NCI-H2196 treated with DMSO at 0.1 percent for 48 hours (cell line): ENCODE data around the gene ATP2B2.
"Not testable (repeated sequence)": the region's sequence is repeated elsewhere in the genome, so short reads cannot be mapped to it uniquely, and the experiment has no call there.

Source experiments
- DNase-seq: peaks from one replicate; lab custom pipeline; 2025; ENCODE audit not compliant: unreplicated experiment; lab: John Stamatoyannopoulos, UW

Gene ATP2B2

DNA sequence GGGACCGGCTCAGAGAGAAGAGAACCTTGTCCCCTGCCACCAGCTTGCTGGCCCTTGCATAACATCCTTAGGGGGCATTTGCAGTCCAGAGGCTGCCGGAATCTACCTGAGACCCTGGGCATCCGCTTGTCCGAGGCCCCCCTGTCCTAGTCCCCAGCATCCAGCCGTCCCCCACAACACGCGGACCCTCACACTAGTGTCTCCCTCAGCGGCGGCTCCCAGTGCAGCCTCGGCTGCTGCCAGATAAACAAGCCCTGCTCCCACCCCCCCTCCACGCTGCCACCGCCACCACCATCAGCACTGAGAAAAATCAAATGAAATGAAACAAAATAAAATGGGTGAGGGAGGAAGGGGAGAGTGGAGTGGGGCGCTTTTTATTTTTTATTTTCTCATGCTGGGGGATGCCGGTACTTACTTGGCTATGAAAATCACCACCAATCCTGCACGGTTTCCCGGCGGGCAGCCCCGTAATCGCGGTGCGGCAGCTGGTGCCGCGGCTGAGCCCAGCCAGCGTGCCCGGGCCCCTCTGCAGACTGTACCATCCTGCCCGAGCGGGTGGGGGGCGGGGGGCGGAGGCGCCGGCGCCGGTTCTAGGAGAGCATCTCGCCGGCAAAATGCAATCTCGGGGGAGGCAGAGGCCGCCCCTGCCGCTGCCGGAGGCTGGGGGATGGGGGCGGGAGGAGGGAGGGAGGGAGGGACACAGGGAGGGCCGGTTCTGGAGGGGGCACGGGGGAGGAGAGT lies at the start of gene ATP2B2:
Gene ATP2B2, minus strand, starts transcription at position 537 of the 741 bp plus-strand sequence. CDS start 56,043 bp downstream, outside the sequence.
- DNase-seq, result no peak

- DNase-seq, result no peak
Measured at GRCh38 chr3:10554746-10555145, 49.4 kb upstream of the ATP2B2 start.

- no peak for DNase-seq
Measured at GRCh38 chr3:10554236-10554611, 48.8 kb upstream of the ATP2B2 start.

GRCh38 chr3:10553591-10554235 lies 48.3 kb upstream of the ATP2B2 start:
- no peak for DNase-seq

DNA sequence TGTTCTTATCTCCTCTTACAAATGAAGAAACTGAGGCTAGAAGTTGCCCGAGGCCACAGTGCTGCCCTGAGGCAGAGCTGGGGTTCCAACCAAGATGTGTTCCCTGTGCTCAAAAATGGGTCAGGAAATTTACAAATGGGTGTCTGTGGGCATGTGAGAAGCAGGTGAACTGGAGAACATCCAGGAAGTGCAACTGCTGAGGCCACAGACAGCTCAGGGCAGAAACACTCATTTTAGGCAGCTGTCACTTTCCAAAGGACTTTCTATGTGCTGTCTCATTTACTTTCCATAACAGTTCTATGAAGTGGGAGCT lies 47.2 kb upstream of the ATP2B2 start:
- DNase-seq, result no peak

DNA sequence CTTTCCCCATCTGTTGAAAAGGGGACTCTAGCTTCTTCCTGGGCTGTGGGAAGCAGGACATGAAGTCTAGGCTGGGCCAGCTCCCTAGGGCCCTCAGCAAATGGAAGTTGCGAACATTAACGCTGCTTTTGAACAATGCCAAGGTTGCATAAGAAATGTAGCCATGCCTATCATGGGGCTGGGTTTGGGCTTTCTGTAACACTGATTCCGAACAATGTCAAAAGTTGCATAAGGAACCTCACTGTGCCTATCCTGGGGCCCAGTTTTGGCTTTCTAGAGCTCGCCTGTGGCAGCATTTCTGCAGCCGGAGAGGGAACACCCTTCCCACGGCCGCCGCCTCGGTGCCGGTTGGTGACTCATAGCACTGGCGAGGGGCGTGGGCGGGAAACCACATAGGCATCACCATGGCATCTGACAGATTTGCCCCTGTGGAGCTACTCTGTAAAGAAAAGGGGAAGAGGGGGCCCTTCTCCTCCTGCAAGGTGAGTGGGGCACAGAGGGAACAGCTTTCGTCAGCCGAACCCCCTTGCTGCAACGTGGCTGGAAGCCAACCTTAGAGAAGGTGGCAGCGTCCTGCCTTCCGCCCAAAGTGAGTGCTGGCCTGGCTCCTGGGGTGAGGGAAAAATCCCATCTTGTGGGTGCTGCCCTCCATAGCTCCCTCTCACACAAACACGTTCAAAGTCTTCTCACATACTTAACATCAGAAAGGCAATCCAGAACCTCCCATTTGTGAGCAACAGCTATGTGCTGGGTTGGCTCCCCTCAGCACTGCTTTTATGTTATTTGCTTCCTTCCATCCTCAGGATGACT lies 46.6 kb upstream of the ATP2B2 start:
- no peak for DNase-seq

DNA sequence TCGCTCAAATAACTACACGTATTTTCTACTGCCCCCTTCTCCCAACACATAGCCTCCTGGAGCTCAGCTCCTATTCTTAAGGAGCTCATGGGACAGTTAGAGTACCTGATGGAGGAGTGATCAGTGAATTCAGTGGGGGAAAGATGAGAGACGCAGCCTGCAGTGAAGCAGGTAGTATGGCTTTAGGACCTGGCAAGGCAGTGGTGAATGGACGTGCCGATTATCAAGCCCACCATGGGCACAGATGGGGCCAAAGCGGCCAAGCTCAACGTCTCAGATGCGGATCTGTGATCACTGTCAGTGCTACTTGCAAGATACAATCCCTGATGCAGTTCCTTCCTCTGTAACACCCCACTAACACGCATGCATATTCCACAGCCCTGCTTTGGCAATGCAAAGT lies 45.8 kb upstream of the ATP2B2 start:
- no peak for DNase-seq

- DNase-seq, result no peak
Measured at GRCh38 chr3:10550705-10551104, 45.3 kb upstream of the ATP2B2 start.

DNA sequence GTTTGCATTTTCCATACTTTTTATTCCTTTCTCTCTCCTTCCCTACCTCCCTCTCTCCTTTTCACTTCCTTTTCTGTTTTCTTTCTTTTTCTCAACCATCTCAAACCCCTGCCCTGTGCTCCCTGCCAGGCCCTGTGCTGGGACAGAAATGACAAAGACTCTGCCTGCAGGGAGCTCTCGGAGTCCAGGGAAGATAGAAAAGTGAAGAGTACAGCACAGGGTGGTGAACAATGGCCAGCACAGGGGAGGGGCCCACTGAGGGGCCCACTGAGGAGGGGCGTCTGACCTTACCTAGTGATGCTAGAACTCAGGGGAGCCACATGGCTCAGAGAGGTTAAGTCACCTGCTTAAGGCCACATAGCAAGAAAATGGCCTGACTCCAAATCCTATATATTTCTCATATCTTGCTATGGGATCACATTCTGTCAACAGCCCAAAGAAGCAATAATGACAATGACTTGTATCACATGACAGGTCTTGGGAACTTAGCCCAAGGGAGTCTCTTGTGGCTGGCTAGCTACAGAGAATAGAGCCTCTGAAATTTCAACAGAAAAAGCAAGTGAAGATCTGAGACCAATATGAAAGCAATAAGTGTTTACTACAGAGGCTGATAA lies 44.3 kb upstream of the ATP2B2 start:
- DNase-seq, result no peak

DNA sequence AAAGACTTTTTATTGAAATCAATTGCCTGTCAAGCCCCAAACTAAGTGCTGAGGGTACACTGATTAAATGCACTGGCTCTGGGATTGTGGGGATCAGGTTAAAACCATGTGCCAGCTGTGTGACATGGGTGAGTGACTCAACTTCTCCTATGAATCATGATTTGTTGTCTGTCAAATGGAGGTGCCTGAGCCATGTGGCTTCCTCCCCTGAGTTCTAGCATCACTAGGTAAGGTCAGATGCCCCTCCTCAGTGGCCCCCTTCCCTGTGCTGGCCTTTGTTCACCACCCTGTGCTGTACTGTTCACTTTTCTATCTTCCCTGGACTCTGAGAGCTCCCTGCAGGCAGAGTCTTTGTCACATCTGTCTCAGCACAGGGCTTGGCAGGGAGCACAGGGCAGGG lies 43.6 kb upstream of the ATP2B2 start:
- no peak for DNase-seq

GRCh38 chr3:10547841-10548783 lies 42.7 kb upstream of the ATP2B2 start:
- no peak for DNase-seq

GRCh38 chr3:10547413-10547812 lies 42.0 kb upstream of the ATP2B2 start:
- DNase-seq, result no peak

- DNase-seq, result no peak
Measured at GRCh38 chr3:10546820-10547263, 41.5 kb upstream of the ATP2B2 start.

DNA sequence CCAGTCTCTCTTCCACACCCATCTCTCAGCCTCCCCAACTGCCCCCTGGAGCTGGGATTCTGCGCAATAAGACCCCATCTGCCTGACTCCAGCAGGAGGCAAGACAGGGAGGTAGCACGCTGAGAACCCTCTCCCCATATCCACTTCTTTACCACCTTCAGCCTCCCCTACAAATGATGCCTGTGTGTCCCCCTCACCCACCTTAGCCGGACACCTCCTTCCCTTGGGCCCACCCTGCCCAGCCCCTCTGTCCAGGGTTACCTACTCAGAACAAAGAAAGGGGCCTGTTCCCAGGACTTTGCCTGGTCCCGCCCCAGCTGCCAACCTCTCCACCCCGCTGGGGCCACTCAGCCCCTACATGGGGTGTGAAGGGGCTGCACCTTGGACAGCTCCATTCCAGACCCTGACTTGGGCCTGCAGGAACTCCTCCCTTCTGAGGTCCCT lies 40.8 kb upstream of the ATP2B2 start:
- no peak for DNase-seq

DNA sequence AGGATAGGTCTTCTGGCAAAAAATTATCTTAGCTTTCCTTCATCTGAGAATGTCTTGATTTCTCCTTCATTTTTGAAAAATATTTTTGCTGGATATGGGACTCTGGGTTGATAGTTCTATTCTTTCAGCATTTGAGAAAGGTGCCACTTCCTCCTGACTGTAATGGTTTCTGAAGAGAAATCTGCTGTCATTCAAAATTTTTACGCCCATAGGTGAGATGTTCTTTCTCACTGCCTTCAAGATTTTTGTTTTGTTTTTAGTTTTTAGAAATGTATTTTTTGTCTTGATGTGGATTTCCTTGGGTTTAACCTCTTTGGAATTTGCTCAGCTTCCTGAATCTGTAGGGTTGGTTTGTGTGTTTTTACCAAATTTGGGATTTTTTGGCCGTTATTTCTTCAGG lies 37.1 kb upstream of the ATP2B2 start:
- no peak for DNase-seq

DNA sequence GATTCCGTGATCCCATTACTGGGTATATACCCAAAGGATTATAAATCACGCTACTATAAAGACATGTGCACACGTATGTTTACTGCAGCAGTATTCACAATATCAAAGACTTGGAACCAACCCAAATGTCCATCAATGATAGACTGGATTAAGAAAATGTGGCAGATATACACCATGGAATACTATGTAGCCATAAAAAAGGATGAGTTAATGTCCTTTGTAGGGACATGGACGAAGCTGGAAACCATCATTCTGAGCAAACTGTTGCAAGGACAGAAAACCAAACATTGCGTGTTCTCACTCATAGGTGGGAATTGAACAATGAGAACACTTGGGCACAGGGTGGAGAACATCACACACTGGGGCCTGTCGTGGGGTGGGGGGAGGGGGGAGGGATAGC lies 35.0 kb upstream of the ATP2B2 start:
- DNase-seq, result not testable (repeated sequence)

DNA sequence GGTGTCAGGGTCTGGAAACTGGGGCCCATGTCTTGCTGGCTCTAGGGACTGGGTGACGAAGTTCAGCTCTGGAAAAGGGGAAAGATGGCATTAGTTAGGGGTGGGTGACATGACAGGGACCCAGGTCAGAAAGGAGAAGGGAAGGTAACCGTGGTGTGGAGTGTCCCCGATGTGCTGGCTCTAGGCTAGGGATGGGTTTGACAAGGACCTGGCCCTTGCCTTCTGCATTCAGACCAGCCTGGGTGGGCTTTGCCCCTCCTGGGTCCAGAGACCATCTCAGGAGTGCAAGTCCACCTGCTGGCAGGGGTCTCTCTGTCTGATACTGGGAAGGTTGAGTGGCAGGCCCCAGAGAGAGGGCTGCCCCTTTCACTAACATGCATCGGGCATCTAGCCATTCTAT lies 28.7 kb upstream of the ATP2B2 start:
- DNase-seq, result no peak

DNA sequence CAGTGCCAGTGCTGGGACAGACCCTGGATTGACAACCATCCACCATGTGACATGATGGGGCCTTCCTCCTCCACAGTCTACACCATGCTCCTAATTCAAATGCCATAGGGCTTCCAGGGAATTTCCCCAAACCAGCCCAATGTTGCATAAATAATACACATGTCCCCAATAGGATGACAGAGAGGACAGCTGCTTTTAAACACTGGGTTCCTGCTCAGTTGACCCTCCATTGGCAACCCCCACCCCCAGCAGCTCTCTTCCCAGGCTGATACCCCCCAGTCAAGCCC lies 28.3 kb upstream of the ATP2B2 start:
- no peak for DNase-seq

DNA sequence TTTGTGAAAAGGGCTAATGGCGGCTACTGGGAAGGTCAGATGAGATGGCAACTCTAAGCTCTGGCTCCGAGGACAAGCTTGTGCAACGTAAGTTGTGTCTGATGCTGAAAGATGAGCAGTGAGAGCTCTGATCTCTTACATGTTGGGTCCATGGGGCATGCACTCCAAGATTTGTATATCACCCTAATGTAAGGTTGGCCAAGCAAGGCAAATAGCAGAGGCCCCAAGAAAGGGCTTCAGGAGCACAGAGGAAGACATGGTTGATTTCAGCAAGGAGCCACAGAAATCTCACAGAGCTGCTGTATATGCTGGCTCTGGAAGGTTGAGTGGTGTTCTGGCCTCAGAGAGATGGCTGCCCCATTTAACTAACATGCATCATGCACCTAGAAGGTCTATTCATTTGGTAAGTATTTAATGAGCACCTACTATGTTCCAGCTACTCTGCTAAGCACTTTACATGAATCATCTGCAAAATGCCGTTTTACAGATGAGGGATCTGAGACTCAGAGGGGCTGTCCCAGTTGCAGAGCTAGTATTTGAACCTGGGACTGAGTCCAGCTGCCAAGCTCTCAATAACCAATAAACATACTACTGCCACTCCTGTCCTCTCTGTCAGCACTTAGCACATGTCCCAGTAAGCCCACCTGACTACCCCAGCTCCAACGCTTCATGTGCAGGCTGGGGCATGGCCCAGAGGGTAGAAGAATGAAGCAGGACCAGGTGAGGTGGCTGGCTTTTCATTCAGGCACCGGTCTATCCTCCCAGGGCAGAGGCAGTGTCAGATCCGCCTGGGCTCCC lies 27.8 kb upstream of the ATP2B2 start:
- no peak for DNase-seq

DNA sequence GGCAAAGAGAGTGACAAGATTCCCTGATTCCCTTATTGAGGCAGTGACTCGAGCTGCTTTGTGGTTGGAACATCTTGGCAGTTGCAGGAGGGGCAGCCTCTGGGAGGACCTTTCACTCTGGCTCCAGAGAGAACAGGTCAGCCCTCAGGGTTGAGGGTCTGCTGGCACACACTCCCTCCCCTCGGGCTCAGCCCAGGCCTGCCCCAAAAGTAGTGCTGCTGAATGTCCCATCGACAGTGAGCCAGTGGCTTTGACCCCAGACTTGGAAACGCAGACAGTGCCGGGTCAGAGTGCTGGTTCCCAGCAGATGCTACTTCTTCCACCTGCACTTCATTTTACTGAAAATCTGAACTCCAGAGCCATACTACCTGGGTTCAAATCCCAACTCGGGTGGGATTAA lies 25.6 kb upstream of the ATP2B2 start:
- DNase-seq, result no peak
